ENCODE measurements around the gene PLXNB1.
A peak's percentile ranks its signal among the peaks of the same experiment; 100 is the strongest.
"Not testable (repeated sequence)": the region's sequence is repeated elsewhere in the genome, so short reads cannot be mapped to it uniquely, and the experiment has no call there.

Gene PLXNB1

GRCh38 chr3:48465531-48466378 lies 35.9 kb upstream of the PLXNB1 start:
- peak; percentile 100 for DNase-seq (ENCODE audit: low spot score)

GRCh38 chr3:48465237-48465530 lies 35.3 kb upstream of the PLXNB1 start:
- no peak for DNase-seq (ENCODE audit: low spot score)

GRCh38 chr3:48464713-48465221 lies 34.9 kb upstream of the PLXNB1 start:
- DNase-seq (ENCODE audit: low spot score), result no peak

GRCh38 chr3:48463703-48464102 lies 33.8 kb upstream of the PLXNB1 start:
- no peak for DNase-seq (ENCODE audit: low spot score)

- not testable (repeated sequence) for DNase-seq (ENCODE audit: low spot score)
These were observed 31.9 kb upstream of the PLXNB1 start for GRCh38 chr3:48461767-48462166.

GRCh38 chr3:48460517-48460902 lies 30.6 kb upstream of the PLXNB1 start:
- no peak for DNase-seq (ENCODE audit: low spot score)

GRCh38 chr3:48459773-48460516 lies 30.1 kb upstream of the PLXNB1 start:
- no peak for DNase-seq (ENCODE audit: low spot score)

GRCh38 chr3:48459331-48459730 lies 29.4 kb upstream of the PLXNB1 start:
- DNase-seq (ENCODE audit: low spot score), result no peak

GRCh38 chr3:48456456-48456855 lies 26.6 kb upstream of the PLXNB1 start:
- DNase-seq (ENCODE audit: low spot score), result no peak

GRCh38 chr3:48451270-48451669 lies 21.4 kb upstream of the PLXNB1 start:
- DNase-seq (ENCODE audit: low spot score), result no peak

- DNase-seq (ENCODE audit: low spot score), result peak; percentile 78
These were observed 16.7 kb upstream of the PLXNB1 start, which contains the start of gene ATRIP for GRCh38 chr3:48446425-48447193. ATRIP (plus strand) TSS chr3:48446737; CDS start chr3:48446846, 109 bp downstream.

GRCh38 chr3:48446043-48446424 lies 16.1 kb upstream of the PLXNB1 start:
- DNase-seq (ENCODE audit: low spot score), result no peak

GRCh38 chr3:48445277-48445882 lies 15.5 kb upstream of the PLXNB1 start:
- DNase-seq (ENCODE audit: low spot score), result no peak

GRCh38 chr3:48441940-48442339 lies 12.1 kb upstream of the PLXNB1 start:
- DNase-seq (ENCODE audit: low spot score), result no peak

GRCh38 chr3:48440590-48440958 lies 10.7 kb upstream of the PLXNB1 start:
- DNase-seq (ENCODE audit: low spot score), result no peak

- peak; percentile 98 for DNase-seq (ENCODE audit: low spot score)
These were observed 10.1 kb upstream of the PLXNB1 start, which contains the start of the genes CCDC51 and TMA7 for GRCh38 chr3:48439820-48440589. CCDC51 (minus strand) TSS chr3:48440119; CDS start chr3:48435128, 4,991 bp downstream. TMA7 (plus strand) TSS chr3:48440257; CDS start chr3:48440297, 40 bp downstream.

GRCh38 chr3:48437812-48438211 lies 7.9 kb upstream of the PLXNB1 start:
- DNase-seq (ENCODE audit: low spot score), result no peak

- no peak for DNase-seq (ENCODE audit: low spot score)
These were observed 7.0 kb upstream of the PLXNB1 start for GRCh38 chr3:48436855-48437254.

GRCh38 chr3:48436477-48436787 lies 6.5 kb upstream of the PLXNB1 start:
- DNase-seq (ENCODE audit: low spot score), result no peak

GRCh38 chr3:48435774-48436476 lies 6.0 kb upstream of the PLXNB1 start:
- peak; percentile 93 for DNase-seq (ENCODE audit: low spot score)

- no peak for DNase-seq (ENCODE audit: low spot score)
These were observed 5.3 kb upstream of the PLXNB1 start for GRCh38 chr3:48435223-48435595.
